GM18502 (cell line): ENCODE results near the gene AGTRAP.

Experiments
- ATAC-seq: cut with Tn5 transposase; IDR thresholded peaks from one replicate; pipeline ENCODE4 v1.9.1; 2021; ENCODE audit warnings: mild to moderate bottlenecking; ENCODE audit not compliant: unreplicated experiment, poor library complexity

Gene AGTRAP

DNA sequence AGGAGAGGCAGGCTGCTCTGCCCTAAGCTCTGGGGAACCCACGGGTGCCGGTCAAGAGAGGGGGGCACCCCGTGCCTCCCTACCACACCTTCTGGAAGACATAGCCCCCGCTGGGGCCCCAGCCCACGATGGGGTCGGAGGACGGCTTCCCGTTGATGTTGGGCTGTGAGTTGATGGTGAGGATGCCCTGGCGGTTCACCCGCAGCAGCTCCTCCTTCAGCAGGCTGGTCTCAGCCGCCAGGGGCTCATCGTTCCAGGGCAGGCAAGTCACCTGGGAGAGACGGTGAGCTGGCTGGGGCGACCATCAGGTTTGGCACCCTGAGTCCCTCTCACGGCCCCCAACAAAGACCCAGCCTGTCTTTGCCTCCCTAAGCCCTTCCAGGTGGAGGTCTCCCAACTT, 57.9 kb downstream of the AGTRAP start:
- ATAC-seq, result no peak

DNA sequence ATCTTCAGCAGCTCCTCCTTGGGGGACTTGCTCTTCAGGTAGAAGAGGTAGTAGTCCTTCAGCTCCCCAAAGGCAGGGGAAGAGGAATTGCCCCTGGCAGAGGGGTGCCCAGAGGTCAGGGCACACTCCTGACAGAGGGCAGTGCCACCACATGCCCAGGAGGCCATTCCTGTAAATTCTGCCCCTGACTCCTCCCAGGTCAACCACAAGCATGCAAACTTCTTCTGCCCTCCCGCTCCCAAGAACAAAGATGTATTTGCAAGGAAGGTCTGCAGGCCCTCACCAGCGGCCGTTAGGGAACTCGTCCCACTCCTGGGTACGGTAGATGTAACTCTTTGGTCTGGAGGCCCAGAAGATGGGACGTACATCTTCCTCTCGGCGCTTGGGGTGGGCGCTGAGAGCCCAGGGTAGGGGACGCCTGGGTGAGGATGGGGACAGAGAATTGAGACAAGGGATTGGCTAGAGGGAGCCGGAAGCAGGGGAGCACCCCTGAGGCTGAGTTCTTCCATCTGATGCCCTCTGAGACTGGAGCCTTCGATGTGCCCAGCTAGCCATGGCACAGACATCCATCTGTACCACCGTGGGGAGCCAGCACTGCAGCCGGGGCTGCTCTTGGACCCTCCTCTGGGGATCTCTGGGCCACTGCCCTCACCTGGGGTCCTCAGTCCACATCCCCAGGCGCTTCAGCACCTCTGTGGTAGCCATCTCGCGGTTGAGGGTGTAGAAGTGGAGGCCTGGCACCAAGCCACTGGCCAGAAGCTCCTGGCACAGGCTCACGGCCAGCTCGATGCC, 58.7 kb downstream of the AGTRAP start:
- no peak for ATAC-seq

DNA sequence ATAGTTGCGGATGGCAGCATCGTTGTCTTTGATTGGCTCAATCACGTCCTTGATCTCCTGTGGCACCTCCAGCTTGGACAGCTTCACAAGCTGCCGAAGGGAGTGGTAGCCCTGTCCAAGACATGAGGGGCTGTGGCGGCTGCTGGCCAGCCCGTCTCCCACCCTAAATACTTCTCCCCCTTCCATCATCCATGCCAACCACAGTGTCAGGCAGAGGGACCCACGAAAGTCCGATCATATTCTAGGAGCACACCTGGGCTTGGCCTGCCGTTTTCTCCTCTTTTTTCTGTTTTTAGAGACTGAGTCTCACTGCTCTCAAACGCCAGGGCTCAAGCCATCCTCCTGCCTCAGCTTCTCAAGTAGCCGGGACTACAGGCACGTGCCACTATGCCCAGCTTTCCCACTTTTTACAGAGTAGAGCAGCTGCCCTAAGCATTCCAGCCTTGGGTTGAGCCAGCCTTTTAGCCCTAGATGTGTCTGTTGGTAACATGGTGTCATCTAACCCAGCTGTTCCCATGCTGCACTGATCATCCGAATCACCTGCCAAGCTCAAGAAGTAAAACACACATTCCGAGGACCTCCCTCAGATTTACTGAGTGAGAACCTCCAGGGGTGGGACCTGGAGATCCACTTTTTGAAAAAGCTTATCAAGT, 59.4 kb downstream of the AGTRAP start:
- ATAC-seq, result no peak

DNA sequence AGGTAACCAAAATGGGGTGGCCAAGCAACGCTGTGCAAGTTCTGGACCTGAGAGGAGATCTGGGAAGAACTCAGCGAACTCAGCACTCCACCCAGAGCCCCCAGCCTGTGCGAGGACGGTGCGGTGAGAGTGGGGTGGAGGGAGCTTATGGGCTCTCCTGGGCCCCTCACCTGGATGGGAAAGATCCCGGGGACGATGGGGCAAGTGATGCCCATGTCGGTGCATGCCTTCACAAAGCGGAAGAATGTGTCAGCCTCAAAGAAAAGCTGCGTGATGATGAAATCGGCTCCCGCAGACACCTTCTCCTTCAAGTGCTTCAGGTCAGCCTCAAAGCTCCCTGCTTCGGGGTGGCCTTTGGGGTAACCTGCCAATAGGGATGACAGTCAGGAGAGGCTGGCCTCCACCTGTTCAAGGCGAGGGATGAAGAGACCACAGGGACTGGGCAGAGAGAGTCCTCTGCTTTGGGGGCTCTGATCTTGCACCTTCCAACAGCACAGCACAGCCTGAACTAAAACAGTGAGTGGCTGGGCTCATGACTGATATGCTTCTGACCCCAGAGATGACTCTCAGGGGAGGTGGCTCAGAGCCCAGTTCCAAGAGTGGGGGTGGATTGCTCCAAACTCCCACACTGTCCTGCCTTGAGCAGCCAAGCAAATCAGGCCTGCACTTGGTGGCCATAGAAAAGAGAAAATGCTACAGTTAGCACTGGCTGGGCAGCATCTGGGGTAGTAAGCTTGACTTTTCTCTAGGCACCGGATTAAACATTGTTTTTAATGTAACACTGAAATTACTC, 60.3 kb downstream of the AGTRAP start:
- no peak for ATAC-seq

DNA sequence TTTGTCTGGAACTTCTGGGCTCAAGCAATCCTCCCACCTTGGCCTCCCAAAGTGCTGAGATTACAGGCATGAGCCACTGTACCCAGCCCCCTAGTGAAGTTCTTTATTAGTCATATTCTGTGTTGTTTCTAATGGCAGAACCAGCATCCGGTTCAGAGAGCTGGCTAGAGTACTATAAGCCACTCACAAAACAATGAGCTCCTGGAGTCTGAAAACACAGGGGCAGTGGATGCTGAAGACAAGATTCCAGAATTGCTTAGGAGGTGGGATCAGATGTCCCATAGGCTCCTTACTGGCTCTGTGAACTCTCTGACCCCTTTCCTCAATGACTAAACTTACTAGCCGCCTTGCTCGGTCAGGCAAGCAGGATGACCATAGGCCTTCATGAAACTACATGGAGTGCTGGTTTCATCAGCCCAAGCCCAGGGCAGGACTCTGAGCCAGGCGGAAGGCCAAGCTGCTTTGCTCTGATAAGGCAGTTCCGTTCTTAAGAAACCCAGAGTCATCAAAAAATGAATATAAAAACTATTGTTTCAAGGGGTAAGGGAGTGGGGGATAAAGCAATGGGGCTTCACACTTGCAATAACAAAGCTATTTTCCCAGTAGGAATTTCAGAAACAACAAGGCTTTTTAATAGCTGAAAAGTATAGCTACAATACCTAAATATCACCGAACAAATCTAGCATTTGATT, 61.7 kb downstream of the AGTRAP start:
- ATAC-seq, result no peak

DNA sequence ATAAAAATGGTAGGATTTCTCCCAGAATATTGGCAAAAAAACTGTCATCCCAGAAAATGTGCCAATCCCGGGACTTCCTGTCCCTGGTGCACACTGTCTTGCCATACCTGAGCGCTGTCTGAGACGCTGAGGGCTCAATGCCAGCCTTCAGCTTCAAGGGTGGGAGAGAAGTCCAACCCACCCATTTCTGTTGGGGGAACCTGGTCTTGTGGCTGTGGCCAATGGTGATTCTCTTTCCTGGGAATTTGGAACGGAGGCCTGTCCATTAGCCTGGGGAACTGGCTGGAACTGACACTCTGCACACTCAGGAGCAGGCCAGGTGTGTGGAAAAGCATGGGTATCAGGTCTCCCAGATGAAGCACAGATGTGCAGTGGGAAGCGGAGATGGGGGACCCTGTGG, 63.2 kb downstream of the AGTRAP start:
- no peak for ATAC-seq

DNA sequence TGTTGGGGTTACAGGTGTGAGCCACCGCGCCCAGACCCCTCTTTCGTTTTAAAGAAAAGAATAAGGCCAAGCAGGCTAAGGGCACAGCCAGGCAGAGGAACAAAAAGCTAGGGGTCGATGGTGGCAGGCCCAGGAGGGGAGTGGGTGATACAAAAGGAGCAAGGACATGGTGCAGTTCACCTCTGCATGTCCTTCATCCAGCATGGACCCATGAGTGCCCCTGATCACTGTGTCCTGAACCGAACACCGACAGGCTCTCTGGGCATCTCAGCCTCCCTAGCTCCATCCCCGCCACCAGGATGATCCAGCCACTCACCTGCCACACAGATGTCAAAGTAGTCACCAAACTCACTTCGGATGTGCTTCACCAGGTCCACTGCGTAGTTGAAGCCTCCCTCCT, 64.0 kb downstream of the AGTRAP start:
- no peak for ATAC-seq

DNA sequence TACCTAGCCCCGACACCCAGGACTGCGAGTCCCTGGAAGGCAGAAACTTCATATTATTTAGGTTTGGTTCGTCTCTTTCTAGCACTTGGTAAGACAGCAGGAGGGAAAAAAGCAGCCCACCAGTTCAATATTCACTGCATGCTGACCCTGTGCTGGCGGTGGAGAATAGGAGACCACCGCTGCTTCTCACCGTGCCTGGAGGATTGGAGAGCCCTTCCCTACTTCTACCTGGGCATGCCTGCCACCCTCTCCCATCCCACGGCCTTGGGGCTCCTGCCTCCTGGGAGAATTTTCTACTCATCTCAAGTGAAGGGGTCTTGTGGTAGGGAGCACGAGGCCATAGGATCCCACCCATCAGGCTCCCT, 64.4 kb downstream of the AGTRAP start:
- no peak for ATAC-seq
